ENCODE measurements around the gene SLC25A47.

The SLC25A47 gene

GRCh38 chr14:100323121-100323941, at the start of gene SLC25A47:
Gene SLC25A47, plus strand, starts transcription at chr14:100323339. Its CDS starts 76 bp downstream, at chr14:100323415.
- Histone ChIP-seq H3K9me2 (replicated peaks; ENCODE audit: insufficient read depth, low read length) (no peaks in the 10 kb centered on the region), H3K79me2 (ENCODE audit: low read length) (no peaks in the 10 kb centered on the region), H3K4me1 (ENCODE audit: low read length) (no peaks in the 10 kb centered on the region), H3K27ac (ENCODE audit: low read length) (no peak within 1 kb of the TSS), H3K9ac (ENCODE audit: low read length) (no peak within 1 kb of the TSS), H3K36me3 (replicated peaks; ENCODE audit: insufficient read depth, low read length) (no peaks in the 10 kb centered on the region), H4K20me1 (ENCODE audit: insufficient read depth, low read length) (no peaks in the 10 kb centered on the region), H2AFZ (ENCODE audit: low read length) (no peak within 1 kb of the TSS), H3K9me3 (replicated peaks; ENCODE audit: insufficient read depth, low read length) (no peaks in the 10 kb centered on the region), H3K27me3 (replicated peaks; ENCODE audit: insufficient read depth, low read length) (no peaks in the 10 kb centered on the region), H3K4me3 (ENCODE audit: low read length) (no peak within 1 kb of the TSS), H3F3A (ENCODE audit: insufficient read depth, low read length) (no peaks in the 10 kb centered on the region), H3K4me2 (ENCODE audit: low read depth, low read length) (no peak within 1 kb of the TSS)
- no peak for DNase-seq
- TF ChIP-seq EZH2 (optimal IDR thresholded peaks at IDR 0.05; ENCODE audit: low read depth, low read length) (no peak), EZH2phosphoT487 (IDR thresholded peaks at IDR 0.05; ENCODE audit: low read length) (no peak), CTCF (IDR thresholded peaks at IDR 0.05; ENCODE audit: low read length) (no peak)

DNA sequence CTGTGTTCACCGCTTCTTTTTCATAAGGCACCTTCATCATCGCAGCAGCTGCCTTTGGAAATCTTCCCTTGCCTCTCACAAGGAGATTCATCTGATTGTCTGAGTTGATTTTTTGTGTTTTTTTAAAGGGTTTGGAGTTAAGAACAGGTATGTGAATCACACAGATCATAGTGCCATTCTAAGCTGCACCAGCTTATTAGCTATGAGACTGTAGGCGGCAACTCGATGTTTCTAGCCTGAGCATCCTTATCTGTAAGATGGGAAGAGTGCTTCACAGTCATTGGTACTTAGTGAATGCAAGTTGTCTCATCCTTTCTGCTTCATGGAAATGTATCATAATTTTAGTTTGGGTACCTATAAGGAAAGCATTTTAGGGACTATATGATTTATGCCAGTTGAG, 48.9 kb upstream of the SLC25A47 start:
- no peaks in the 10 kb centered on the region for H3K9me2 ChIP-seq (replicated peaks; ENCODE audit: insufficient read depth, low read length)
- H4K20me1 ChIP-seq (ENCODE audit: insufficient read depth, low read length) = peaks cover 14% of the 10 kb centered on the region
- H3K4me2 ChIP-seq (ENCODE audit: low read depth, low read length) = no peak overlapping the region
- no peak for DNase-seq
- no peaks in the 10 kb centered on the region for H3F3A ChIP-seq (ENCODE audit: insufficient read depth, low read length)
- no peaks in the 10 kb centered on the region for H3K36me3 ChIP-seq (replicated peaks; ENCODE audit: insufficient read depth, low read length)
- no peak overlapping the region for H3K9ac ChIP-seq (ENCODE audit: low read length)
- H3K4me1 ChIP-seq (ENCODE audit: low read length) = peaks cover 12% of the 10 kb centered on the region; the same call in 1 of the 2 replicates
- H2AFZ ChIP-seq (ENCODE audit: low read length) = no peak overlapping the region
- H3K4me3 ChIP-seq (ENCODE audit: low read length) = no peak overlapping the region
- peaks cover 82% of the 10 kb centered on the region for H3K79me2 ChIP-seq (ENCODE audit: low read length)
- H3K27me3 ChIP-seq (replicated peaks; ENCODE audit: insufficient read depth, low read length) = no peaks in the 10 kb centered on the region
- TF ChIP-seq CTCF (IDR thresholded peaks at IDR 0.05; ENCODE audit: low read length) (no peak), EZH2 (optimal IDR thresholded peaks at IDR 0.05; ENCODE audit: low read depth, low read length) (no peak), EZH2phosphoT487 (IDR thresholded peaks at IDR 0.05; ENCODE audit: low read length) (no peak)
- no peak overlapping the region for H3K27ac ChIP-seq (ENCODE audit: low read length)
- H3K9me3 ChIP-seq (replicated peaks; ENCODE audit: insufficient read depth, low read length) = no peaks in the 10 kb centered on the region

- no peaks in the 10 kb centered on the region for H3K36me3 ChIP-seq (replicated peaks; ENCODE audit: insufficient read depth, low read length)
- H4K20me1 ChIP-seq (ENCODE audit: insufficient read depth, low read length) = peaks cover 14% of the 10 kb centered on the region
- H3K9me3 ChIP-seq (replicated peaks; ENCODE audit: insufficient read depth, low read length) = no peaks in the 10 kb centered on the region
- H2AFZ ChIP-seq (ENCODE audit: low read length) = no peak overlapping the region
- no peak overlapping the region for H3K4me2 ChIP-seq (ENCODE audit: low read depth, low read length)
- no peak for TF ChIP-seq EZH2phosphoT487 (IDR thresholded peaks at IDR 0.05; ENCODE audit: low read length)
- no peak for TF ChIP-seq CTCF (IDR thresholded peaks at IDR 0.05; ENCODE audit: low read length)
- no peak for TF ChIP-seq EZH2 (optimal IDR thresholded peaks at IDR 0.05; ENCODE audit: low read depth, low read length)
- H3K4me1 ChIP-seq (ENCODE audit: low read length) = peaks cover 12% of the 10 kb centered on the region; the same call in 1 of the 2 replicates
- no peaks in the 10 kb centered on the region for H3F3A ChIP-seq (ENCODE audit: insufficient read depth, low read length)
- H3K9ac ChIP-seq (ENCODE audit: low read length) = no peak overlapping the region
- H3K9me2 ChIP-seq (replicated peaks; ENCODE audit: insufficient read depth, low read length) = no peaks in the 10 kb centered on the region
- H3K27ac ChIP-seq (ENCODE audit: low read length) = no peak overlapping the region
- H3K79me2 ChIP-seq (ENCODE audit: low read length) = peaks cover 87% of the 10 kb centered on the region
- no peak overlapping the region for H3K4me3 ChIP-seq (ENCODE audit: low read length)
- no peak for DNase-seq
- H3K27me3 ChIP-seq (replicated peaks; ENCODE audit: insufficient read depth, low read length) = no peaks in the 10 kb centered on the region
Measured at GRCh38 chr14:100275214-100275613, 47.9 kb upstream of the SLC25A47 start.

Data from MM.1S (cell line).